Central memory CD4-positive, alpha-beta T cell (primary cell): ENCODE data around the gene XYLT1.
A peak's percentile ranks its signal among the peaks of the same experiment; 100 is the strongest.
"Not testable (repeated sequence)": the region's sequence is repeated elsewhere in the genome, so short reads cannot be mapped to it uniquely, and the experiment has no call there.

ENCODE experiments used
- DNase-seq: peaks from one replicate; pipeline ENCODE4 v3.0.0; 2022

Gene XYLT1

GRCh38 chr16:17426451-17426850, 44.3 kb downstream of the XYLT1 start:
- no peak for DNase-seq

DNA sequence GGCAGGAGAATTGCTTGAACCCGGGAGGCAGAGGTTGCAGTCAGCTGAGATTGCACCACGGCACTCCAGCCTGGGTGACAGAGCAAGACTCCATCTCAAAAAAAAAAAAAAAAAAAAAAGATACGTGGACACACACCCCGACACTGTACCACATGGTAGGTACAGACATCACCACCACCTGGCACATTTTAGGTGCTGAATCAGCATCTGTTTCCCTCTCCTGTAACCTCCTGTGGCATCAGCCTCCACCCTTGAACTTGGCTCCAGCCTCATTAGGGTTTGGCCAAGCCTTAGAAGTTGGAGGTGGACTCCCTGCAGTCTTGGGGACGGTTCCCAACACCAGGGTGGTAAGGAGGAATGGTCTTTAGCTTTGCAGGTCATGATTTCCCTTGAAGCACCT, 46.0 kb downstream of the XYLT1 start:
- DNase-seq, result no peak

DNA sequence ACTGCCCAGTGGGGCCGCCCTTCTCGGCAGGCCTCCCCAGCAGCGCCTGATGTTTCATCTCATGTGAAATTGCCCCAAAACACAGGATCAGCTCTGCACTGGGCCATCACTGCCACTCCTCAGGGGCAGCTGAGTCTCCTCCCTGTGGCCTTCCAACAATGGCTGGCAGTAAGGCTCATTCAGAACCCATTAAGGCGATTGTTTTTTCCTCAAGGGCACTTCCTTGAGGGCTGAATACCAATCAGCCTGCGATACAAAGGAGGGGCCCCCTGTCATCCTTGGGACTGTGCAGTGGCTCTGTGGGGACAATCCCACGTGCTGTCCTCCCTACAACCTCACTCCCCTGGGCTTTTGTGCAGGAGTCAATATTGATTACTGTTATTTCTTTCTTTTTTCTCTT, 47.5 kb downstream of the XYLT1 start:
- no peak for DNase-seq

DNA sequence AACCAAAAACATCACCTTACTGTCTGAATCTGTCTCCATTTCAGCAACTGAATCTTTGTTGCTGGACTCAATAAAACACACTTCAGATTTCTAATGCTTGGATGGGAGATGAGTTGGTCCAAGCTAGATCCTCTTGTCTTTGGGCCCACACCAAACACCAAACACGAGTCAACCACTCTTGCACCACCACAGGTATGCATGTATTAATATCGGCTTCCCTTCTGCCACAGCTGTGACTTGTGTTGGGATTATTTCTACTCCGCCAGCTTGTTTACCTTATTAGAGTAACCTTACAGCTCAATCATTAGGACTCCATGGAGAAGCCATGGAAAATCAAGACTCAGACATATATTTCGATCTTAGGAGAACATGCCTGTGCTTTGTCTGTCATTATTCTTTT, 49.9 kb downstream of the XYLT1 start:
- no peak for DNase-seq

GRCh38 chr16:17419266-17419665, 51.5 kb downstream of the XYLT1 start:
- DNase-seq, result no peak

- DNase-seq, result no peak
Observed at GRCh38 chr16:17417740-17418139, 53.0 kb downstream of the XYLT1 start.

GRCh38 chr16:17416461-17417311, 54.1 kb downstream of the XYLT1 start:
- peak; percentile 59 for DNase-seq

- DNase-seq, result no peak
Observed at GRCh38 chr16:17414916-17415315, 55.8 kb downstream of the XYLT1 start.

GRCh38 chr16:17414421-17414820, 56.3 kb downstream of the XYLT1 start:
- DNase-seq, result no peak

DNA sequence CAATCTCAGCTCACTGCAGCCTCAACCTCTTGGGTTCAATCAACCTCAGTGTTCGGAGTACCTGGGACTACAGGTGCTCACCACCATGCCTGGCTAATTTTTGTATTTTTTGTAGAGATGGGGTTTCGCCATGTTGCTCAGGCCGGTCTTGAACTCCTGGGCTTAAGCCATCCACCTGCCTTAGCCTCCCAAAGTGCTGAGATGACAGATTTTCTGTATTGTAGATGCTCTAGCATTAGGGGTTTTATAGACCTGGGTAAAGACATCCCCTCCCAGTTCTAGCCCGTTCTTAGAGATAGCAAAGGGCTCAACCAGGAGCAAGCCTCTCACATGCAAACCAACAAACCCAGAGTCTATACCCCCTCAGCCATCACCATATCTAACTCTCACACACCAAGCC, 57.3 kb downstream of the XYLT1 start:
- no peak for DNase-seq

DNA sequence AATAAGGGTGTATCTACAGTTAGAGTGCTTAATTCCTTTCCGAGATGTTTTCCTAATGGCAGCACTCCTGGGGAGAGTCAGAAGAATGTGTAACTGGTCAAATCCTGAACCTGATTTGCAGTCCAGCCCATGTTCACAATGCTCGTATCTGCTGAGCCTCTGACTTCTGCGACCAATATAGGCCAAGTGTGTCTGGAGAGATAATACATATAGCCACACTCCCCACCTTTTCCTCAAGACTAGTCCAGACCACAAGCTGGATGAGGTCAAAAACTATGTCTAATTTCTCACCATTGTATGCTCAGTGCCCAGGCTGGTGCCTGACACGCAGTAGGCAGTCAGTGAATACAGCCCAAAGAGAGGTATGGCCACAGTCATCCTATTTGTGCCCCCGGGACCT, 58.0 kb downstream of the XYLT1 start:
- DNase-seq, result no peak

DNA sequence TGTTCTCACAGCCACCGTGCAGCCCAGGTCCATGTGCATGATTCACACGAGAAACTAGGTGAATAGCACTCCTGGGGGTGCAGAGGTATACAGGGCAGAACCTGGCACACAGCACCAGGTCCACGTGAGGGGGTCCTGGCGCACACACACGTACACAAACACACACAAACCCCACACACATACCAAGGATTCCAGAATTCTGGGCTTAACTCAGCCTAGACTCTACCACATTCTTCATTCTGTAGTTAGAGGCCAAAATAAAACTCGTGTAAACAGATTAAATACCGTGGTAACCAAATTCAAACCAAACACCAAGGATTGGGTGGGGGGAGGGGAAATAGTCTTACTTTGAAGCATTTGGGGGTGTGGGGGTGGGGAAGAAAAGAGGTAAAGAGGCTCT, 58.5 kb downstream of the XYLT1 start:
- no peak for DNase-seq

- DNase-seq, result no peak
Observed at GRCh38 chr16:17411263-17411662, 59.5 kb downstream of the XYLT1 start.

DNA sequence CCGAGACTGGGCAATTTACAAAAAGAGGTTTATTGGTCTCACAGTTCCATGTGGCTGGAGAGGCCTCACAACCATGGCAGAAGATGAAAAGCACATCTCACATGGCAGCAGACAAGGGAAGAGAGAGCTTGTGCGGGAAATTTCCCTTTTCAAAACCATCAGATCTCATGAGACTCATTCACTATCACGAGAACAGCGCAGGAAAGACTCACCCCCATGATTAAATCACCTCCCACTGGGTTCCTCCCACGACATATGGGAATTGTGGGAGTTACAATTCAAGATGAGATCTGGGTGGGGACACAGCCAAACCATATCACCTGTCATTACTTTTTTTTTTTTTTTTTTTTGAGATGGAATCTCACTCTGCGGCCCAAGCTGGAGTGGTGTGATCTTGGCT, 60.4 kb downstream of the XYLT1 start:
- DNase-seq, result not testable (repeated sequence)

DNA sequence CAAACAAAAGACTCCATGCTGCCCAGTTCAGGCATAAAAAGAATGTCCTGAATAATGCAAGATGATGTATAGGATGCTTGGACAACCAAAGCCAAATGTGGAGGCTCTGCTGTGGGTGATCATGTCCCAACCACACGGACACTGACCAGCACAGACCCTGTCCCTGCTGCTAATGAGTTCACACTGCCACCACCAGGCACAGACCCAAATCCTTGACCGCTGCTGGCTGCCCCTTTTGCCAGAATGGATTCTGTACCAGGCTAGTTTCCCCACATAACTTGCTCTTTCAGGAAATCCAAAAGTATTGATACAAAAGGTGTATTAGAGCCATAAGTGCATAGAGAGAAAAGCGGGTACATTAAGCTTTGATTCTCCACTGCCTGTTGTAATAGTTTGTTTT, 60.9 kb downstream of the XYLT1 start:
- no peak for DNase-seq

DNA sequence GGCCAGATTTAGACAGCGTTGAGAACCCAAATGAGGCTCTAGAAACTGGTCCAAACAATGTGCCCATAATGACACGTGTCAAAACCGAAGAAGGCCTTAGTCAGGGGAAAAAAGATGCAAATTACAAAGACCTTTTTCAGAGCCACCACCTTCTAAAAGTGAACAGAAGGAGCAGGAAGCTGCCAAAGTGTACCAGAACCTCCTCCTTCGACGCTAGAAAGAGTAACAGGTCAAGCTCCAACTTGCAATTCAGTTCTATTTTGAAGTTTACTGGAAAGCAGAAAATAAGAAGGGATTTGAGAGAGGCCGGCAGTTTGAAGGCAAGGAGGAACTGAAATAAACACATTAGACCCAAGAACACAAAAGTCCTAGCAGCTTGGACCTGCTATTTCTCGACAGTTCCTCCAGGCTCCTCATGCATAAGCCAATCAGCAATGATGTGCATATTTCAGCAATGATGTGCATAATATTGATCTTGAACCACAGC, 61.8 kb downstream of the XYLT1 start:
- no peak for DNase-seq

DNA sequence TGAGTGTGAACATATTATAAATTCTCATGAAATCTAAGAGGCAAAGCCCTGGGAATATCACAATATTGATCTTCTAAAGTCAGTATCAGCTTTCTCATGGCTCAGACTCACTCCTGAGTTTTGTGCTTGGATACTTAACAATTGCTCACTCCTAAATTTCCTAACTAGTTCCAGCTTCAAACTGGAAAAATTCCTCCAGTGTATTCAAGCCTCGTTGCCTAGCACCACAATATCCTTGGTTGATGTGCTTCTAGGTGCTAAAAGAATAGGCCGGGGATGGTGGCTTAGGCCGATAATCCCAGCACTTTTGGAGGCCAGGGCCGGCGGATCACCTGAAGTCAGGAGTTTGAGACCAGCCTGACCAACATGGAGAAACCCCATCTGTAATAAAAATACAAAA, 62.5 kb downstream of the XYLT1 start:
- DNase-seq, result no peak

GRCh38 chr16:17407321-17407720, 63.4 kb downstream of the XYLT1 start:
- DNase-seq, result no peak

DNA sequence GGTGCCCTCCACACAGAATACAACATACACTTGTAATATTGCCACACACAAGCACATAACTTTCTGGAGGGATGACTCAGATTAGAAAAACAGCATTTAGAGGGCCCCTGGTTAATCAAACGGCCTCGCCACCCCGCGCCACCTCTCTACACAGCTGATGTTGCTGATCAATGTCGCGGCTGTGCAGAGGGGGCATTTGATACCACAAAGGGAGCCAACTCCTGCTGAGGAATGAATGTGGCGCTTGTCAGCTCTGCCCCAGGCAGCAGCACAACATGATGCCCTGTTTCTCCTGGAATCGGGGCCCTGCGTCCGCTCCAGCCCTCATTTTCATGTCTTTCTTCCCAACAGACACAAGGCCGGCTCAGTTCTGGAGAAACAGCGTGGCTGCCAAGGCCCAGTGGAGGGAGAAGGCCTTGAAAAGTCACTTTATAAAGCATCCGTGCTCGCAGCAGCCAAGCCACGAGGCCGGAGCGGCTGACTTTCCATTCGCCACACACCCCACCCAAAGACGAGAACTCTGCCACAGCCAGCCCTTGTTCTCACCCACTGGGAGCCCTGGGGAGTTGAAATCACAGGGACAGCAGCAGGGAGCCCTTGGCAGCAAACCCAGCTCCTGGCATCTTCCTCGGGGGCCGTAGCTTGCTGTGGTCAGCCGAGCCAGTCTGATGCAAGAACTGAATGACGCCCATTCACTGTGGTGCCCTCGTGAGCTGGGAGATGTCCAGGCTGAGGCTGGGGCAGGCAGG, 65.6 kb downstream of the XYLT1 start:
- DNase-seq, result no peak

DNA sequence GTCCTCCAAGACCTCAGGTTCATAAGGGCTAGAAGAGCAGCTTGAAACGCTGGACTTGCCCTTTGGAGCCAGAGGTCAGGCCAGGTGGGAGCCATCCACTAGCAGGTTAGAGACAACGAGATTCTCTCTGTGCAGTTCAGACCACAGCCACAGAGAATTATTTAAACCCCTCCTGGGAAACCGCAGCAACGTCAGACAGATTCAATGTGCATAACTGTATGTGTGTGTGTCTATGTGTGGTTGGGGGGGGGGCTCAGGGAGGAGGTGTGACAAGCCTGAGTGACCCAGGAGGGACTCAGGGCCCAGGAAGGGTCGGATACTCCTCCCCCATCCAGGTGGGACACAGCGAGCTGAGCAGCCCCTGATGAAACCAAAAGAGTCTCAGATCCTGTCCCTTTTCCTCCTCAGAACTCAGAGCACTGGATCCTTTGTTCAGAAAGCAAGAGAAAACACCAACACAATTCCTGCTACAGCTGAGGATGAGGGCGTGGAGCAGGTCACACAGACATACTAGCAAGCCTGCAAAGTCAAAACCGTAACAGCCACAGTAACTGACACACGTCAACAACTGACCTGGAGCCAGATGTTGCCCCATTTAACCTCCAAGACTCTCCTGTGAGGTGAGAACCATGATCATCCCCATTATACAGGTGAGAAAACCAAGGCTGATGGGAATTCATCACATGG, 66.8 kb downstream of the XYLT1 start:
- DNase-seq, result no peak

DNA sequence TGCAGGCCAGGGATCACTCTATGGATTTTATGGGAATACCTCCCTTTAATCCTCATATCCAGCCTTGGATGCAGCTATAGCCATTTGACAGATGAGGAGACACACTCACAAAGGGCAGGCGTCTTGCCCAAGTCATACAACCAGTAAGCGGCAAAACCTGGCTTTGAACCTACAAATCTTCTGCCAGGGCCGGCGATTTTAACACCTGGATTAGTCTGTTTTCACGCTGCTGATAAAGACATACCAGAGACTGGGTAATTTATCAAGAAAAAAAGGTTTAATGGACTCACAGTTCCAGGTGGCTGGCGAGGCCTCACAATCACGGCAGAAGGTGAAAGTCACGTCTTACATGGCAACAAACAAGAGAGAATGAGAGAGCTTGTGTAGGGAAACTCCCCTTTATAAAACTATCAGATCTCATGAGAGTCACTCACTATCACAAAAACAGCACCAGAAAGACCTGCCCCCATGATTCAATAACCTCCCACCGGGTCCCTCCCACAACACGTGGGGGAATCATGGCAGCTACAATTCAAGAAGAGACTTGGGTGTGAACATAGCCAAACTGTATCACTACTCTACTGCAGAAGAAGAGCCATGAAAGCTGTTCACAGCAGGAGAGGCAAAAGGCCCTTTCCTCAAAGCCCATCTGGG, 67.5 kb downstream of the XYLT1 start:
- no peak for DNase-seq

DNA sequence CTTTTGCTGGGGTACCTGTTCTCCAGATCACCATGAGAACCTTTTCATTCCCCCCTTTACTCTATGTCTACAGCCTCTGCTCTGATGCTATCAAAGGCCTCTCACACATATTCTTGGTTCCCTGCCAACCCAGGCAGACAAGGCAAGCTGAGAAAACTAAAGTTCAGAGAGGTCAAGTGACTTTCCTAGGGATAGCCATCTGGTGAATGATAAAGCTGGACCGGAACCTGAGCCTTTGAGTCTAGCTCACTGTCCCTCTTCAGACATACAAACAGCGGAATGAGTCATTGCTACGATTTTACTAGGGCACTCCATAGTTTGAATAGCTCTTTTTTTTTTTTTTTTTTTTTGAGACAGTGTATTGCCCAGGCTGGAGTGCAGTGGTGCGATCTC, 73.3 kb downstream of the XYLT1 start:
- DNase-seq, result peak; percentile 33
